Naive thymus-derived CD8-positive, alpha-beta T cell (primary cell): ENCODE results near the gene KLHDC1. TPM values are rescaled to one million over a fixed set of nuclear protein-coding genes. Genes with fewer than 3 reads are reported as not detected.
A peak's percentile ranks its signal among the peaks of the same experiment; 100 is the strongest.
"Not testable (repeated sequence)": the region's sequence is repeated elsewhere in the genome, so short reads cannot be mapped to it uniquely, and the experiment has no call there.

Experiments
- ATAC-seq, 2 donors: fragments of 150-1000 bp; cut with Tn5 transposase in 1 of 2; sonication (Bioruptor Pico), chemical (Tn5 transposase) in 1 of 2; 1 replicate in 1 of 2; 2 replicates in 1 of 2; pipeline ENCODE4 v1.10.0; 2021; ENCODE audit warnings: mild to moderate bottlenecking in 2 of 2, moderate library complexity in 2 of 2
- POLR2A ChIA-PET: fragments of 350-600 bp; sonication (Branson Sonifier 250); formaldehyde crosslinking; loops from one replicate; lab custom pipeline; 2021; ENCODE audit warnings: antibody characterized with exemption; lab: Charles Lee
- DNase-seq, 10 donors: peaks; one replicate each; pipeline versions ENCODE4 v3.0.0 to v3.0.0-alpha.2; 2020 to 2022
- H3K27ac Mint-ChIP-seq, 10 donors: one replicate each; pipeline ENCODE4 v1.8.0; 2020 to 2022; ENCODE audit warnings: mild to moderate bottlenecking in 10 of 10, mixed read lengths in 10 of 10, moderate library complexity in 4 of 10, inconsistent platforms in 1 of 10
- H3K27me3 Mint-ChIP-seq, 5 donors: one replicate each; pipeline ENCODE4 v1.8.0; 2021 to 2022; ENCODE audit warnings: mixed read lengths in 5 of 5
- H3K36me3 Mint-ChIP-seq, 3 donors: one replicate each; pipeline ENCODE4 v1.8.0; 2020 to 2022; ENCODE audit warnings: mixed read lengths in 3 of 3, mild to moderate bottlenecking in 2 of 3, inconsistent platforms in 1 of 3
- H3K4me1 Mint-ChIP-seq, 4 donors: one replicate each; pipeline ENCODE4 v1.8.0; 2021 to 2022; ENCODE audit warnings: mixed read lengths in 4 of 4
- H3K4me3 Mint-ChIP-seq, 10 donors: one replicate each; pipeline ENCODE4 v1.8.0; 2020 to 2022; ENCODE audit warnings: mild to moderate bottlenecking in 10 of 10, mixed read lengths in 10 of 10, moderate library complexity in 6 of 10, inconsistent platforms in 1 of 10
- H3K9me3 Mint-ChIP-seq, 9 donors: one replicate each; pipeline ENCODE4 v1.8.0; 2020 to 2022; ENCODE audit warnings: mixed read lengths in 9 of 9, mild to moderate bottlenecking in 3 of 9, inconsistent platforms in 1 of 9, moderate library complexity in 1 of 9
- polyA plus RNA-seq, 3 donors: library from polyadenylated mRNA; unstranded; fragments of 300-500 nt; fragmentation: Illumina TruSeq; gene quantifications; one replicate each; pipeline ENCODE4 v1.2.3, GENCODE V29; 2021
- total RNA-seq, 8 experiments: library from RNA in 2 of 8; stranded (reverse) in 2 of 8; gene quantifications; one replicate each; pipeline ENCODE4 v1.2.3 and lab custom pipeline; 2021 to 2026

KLHDC1 gene
- 10 to 100 TPM; 18.2 to 19.3 TPM for total RNA-seq
- 1 to 10 TPM; 2.6 to 9.0 (median 3.2) TPM for polyA plus RNA-seq
- 1.9 to 17.8 (median 15.8) reads per million in 6 experiments for total RNA-seq (lab: John Stamatoyannopoulos, UW)

DNA sequence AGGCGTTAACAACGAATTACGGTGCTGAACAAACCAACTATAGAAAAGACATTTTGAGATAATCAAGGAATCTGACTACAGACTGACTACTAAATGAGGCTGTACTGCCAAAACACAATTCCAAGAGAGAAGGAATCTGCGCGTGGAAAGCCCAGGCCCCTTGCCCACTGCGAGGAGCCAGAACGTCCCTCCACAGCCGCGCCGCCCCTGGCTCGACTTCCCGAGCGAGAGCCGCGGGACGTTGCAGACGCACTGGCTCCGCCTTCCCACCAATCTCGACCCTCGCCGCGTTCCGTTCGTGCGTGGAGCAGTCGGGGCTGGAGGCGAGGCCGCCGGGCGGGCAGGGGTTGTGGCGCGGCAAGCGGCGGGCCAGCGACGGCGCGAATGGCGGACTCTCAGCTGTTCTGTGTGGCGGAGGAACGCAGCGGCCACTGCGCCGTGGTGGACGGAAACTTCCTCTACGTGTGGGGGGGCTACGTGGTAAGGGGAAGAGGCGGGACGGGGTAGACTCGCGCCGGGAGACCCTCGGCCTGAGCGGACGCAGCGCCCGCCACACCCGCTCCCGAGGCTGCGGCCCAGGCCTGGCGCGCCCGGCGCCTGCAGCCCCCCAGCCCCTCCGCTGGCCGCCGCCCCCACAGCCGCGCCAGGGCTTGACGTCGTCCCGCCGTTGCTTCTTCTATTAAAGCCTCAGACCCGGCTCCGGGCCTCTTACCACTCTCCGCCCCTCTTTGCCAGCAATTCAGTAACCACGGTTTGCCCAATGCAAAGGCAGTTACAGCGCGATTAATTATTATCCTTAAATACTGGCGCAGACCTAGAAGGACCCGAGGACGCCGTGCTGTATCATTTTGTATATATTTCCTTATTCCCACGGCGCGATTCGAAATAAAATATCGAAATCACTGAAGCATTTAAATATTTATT is at the start of gene KLHDC1:
KLHDC1 (plus strand) TSS at position 310 of the 924 bp plus-strand sequence; CDS start at position 385, 75 bp downstream.
- no peaks in the 10 kb centered on the region for H3K9me3 Mint-ChIP-seq
- DNase-seq, result peak; percentile 67 to 88 (median 78)
- peak within 1 kb of the TSS; percentile 74 to 94 (median 90) for H3K4me3 Mint-ChIP-seq
- H3K27me3 Mint-ChIP-seq, result no peaks in the 10 kb centered on the region
- ATAC-seq, result peak; percentile 87 to 91
- no peaks in the 10 kb centered on the region for H3K36me3 Mint-ChIP-seq
- H3K4me1 Mint-ChIP-seq, result peaks cover 2 to 54% (median 40%) of the 10 kb centered on the region in 4 donors
- POLR2A ChIA-PET, result interaction anchor here (0.6 to 2.7 kb wide), 10 partner anchors 59 to 200 kb away, joined by 3 to 19 read pairs (median 6); partner anchors contain the start of genes ARF6, DNAAF2, KLHDC2 and MGAT2
- peak within 1 kb of the TSS; percentile 66 to 98 (median 93) for H3K27ac Mint-ChIP-seq

GRCh38 chr14:49653508-49653907 is 39.4 kb upstream of the KLHDC1 start:
- no peaks in the 10 kb centered on the region for H3K27me3 Mint-ChIP-seq
- POLR2A ChIA-PET, result no interaction called here
- no peaks in the 10 kb centered on the region for H3K9me3 Mint-ChIP-seq
- H3K36me3 Mint-ChIP-seq, result no peaks in the 10 kb centered on the region
- peak overlapping the region in 1 of 10 donors; percentile 41 for H3K27ac Mint-ChIP-seq
- H3K4me3 Mint-ChIP-seq, result no peak overlapping the region
- ATAC-seq (no peak), DNase-seq (no peak)
- H3K4me1 Mint-ChIP-seq, result peaks cover 0 to 4% (median 1%) of the 10 kb centered on the region in 4 donors

DNA sequence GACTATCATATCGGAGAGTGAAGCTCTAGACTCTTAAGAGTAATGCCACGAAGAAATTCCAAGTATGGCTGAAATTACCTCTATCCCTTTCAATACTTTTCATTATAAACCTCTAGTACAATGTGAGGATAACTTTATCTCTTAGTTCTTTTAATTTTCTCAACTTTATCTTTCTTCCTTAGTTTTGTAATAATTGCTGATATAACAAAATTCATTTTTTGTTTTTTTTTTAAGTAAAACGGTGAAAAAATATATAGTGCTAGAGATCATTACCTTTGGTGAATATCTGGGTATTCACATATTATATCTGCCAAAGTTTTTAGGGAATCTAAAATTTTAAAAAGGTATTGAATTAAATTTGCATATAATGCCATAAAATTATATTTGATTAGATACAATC is 38.4 kb upstream of the KLHDC1 start:
- H3K4me1 Mint-ChIP-seq, result peaks cover 0 to 4% (median 1%) of the 10 kb centered on the region in 4 donors
- DNase-seq, result no peak
- no peaks in the 10 kb centered on the region for H3K9me3 Mint-ChIP-seq
- H3K36me3 Mint-ChIP-seq, result no peaks in the 10 kb centered on the region
- POLR2A ChIA-PET, result no interaction called here
- ATAC-seq, result no peak
- H3K27ac Mint-ChIP-seq, result no peak overlapping the region
- H3K27me3 Mint-ChIP-seq, result no peaks in the 10 kb centered on the region
- no peak overlapping the region for H3K4me3 Mint-ChIP-seq

DNA sequence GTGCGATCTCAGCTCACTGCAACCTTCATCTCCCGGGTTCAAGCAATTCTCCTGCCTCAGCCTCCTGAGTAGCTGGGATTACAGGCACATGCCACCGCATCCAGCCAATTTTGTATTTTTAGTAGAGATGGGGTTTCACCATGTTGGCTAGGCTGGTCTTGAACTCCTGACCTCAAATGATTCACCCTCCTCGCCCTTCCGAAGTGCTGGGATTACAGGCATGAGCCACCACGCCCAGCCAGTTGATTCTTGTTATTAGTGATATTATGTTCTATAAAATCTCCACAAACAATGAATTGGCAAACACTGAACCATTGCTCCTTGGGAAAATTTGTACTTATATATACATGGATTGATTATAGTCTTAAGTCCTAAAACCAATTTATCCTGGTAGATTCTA is 35.4 kb upstream of the KLHDC1 start:
- POLR2A ChIA-PET, H3K9me3 Mint-ChIP-seq, DNase-seq, H3K4me1 Mint-ChIP-seq, ATAC-seq, H3K4me3 Mint-ChIP-seq, H3K36me3 Mint-ChIP-seq, H3K27me3 Mint-ChIP-seq: not testable (repeated sequence)
- peak overlapping the region in 1 of 10 donors; percentile 37 for H3K27ac Mint-ChIP-seq

DNA sequence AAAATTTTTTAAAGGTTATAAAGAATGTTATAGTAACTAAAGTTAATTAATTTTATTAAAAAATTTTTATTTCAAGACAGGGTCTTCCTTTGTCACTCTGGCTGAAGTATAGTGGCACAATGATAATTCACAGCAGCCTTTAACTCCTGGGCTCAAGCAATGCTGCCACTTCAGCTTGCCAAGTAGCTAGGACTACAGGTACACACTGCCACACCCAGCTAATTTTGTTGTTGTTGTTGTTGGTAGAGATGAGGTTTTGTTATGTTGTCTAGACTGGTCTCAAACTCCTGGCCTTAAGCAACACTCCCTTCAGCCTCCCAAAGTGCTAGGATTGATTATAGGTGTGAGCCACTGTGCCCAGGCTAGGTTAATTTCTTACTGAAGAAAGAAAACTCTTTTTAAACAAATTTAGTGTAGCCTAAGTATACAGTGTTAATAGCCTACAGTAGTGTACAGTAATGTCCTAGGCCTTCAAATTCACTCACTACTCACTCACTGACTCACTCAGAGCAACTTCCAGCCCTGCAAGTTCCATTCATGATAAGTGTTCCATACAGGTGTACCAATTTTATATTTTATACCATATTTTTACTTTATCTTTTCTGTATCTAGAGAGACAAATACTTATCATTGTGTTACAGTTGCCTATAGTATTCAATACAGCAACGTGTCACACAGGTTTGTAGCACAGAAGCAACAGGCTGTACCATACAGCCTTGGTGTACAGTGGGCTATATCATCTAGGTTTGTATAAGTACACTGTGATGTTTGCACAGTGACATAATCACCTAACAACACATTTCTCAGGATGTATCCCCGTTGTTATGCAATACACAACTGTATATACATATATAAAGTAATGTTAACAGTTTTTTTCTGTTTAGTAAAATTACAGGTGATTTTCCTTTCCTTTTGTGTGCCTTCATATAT is 33.1 kb upstream of the KLHDC1 start:
- Mint-ChIP-seq H3K36me3 (no peaks in the 10 kb centered on the region), H3K4me3 (no peak overlapping the region), H3K27me3 (no peaks in the 10 kb centered on the region), H3K4me1 (no peaks in the 10 kb centered on the region), H3K27ac (peak overlapping the region in 1 of 10 donors; percentile 35), H3K9me3 (no peaks in the 10 kb centered on the region)
- ATAC-seq, result no peak
- DNase-seq, result no peak
- POLR2A ChIA-PET, result no interaction called here

GRCh38 chr14:49670475-49670874 is 22.4 kb upstream of the KLHDC1 start:
- no peak overlapping the region for H3K27ac Mint-ChIP-seq

DNA sequence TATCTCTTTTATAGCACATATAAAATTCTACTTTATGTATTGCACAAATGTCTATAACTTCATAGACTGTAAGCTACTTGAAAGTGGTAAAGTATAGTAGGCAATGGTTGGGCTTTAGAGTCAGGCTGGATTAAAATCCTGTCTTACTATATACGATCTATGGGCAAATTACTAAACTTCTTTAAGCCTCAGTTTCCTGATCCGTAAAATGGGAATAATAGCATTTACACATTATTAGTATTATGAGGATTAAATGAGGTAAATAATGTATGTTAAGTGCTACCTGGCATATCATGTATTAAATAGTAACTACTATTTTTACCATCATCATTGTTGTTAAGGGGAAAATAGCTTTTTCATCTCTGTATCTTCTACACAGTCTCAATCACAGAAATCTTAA is 19.3 kb upstream of the KLHDC1 start:
- peaks cover 0 to 6% (median 0%) of the 10 kb centered on the region in 3 donors for H3K36me3 Mint-ChIP-seq
- no peak for ATAC-seq
- H3K4me1 Mint-ChIP-seq, result peaks cover 0 to 4% (median 0%) of the 10 kb centered on the region in 4 donors
- no peak overlapping the region for H3K27ac Mint-ChIP-seq
- POLR2A ChIA-PET, result no interaction called here
- DNase-seq, result no peak
- H3K9me3 Mint-ChIP-seq, result peaks cover 0 to 4% (median 0%) of the 10 kb centered on the region in 9 donors
- H3K4me3 Mint-ChIP-seq, result no peak overlapping the region
- H3K27me3 Mint-ChIP-seq, result peaks cover 0 to 3% (median 0%) of the 10 kb centered on the region in 5 donors

More at GRCh38 chr14:49670475-49670874, 22.4 kb upstream of the KLHDC1 start:
- Mint-ChIP-seq H3K9me3 (peaks cover 0 to 4% (median 0%) of the 10 kb centered on the region in 9 donors), H3K4me3 (no peak overlapping the region), H3K27me3 (peaks cover 0 to 3% (median 0%) of the 10 kb centered on the region in 5 donors), H3K36me3 (peaks cover 0 to 6% (median 0%) of the 10 kb centered on the region in 3 donors), H3K4me1 (peaks cover 0 to 4% (median 0%) of the 10 kb centered on the region in 4 donors)
- DNase-seq (no peak), ATAC-seq (no peak)
- POLR2A ChIA-PET, result interaction anchor here (0.6 kb wide), 1 partner anchor 22 kb away, joined by 4 read pairs; no protein-coding TSS in a partner anchor

- no peak for DNase-seq
- POLR2A ChIA-PET, result no interaction called here
- peaks cover 0 to 3% (median 3%) of the 10 kb centered on the region in 3 donors for H3K36me3 Mint-ChIP-seq
- peak in 1 of 2 donors; percentile 38 for ATAC-seq
- H3K4me1 Mint-ChIP-seq, result peaks cover 0 to 4% (median 0%) of the 10 kb centered on the region in 4 donors
- H3K27ac Mint-ChIP-seq, result no peak overlapping the region
- peaks cover 0 to 4% (median 0%) of the 10 kb centered on the region in 9 donors for H3K9me3 Mint-ChIP-seq
- peaks cover 0 to 3% (median 0%) of the 10 kb centered on the region in 5 donors for H3K27me3 Mint-ChIP-seq
- H3K4me3 Mint-ChIP-seq, result no peak overlapping the region
Measured at GRCh38 chr14:49677643-49678042, 15.3 kb upstream of the KLHDC1 start.

GRCh38 chr14:49679271-49679670 is 13.6 kb upstream of the KLHDC1 start:
- Mint-ChIP-seq H3K36me3 (peaks cover 0 to 3% (median 3%) of the 10 kb centered on the region in 3 donors), H3K27me3 (no peaks in the 10 kb centered on the region), H3K27ac (no peak overlapping the region), H3K4me3 (no peak overlapping the region), H3K9me3 (peaks cover 0 to under 1% (median 0%) of the 10 kb centered on the region in 9 donors), H3K4me1 (no peaks in the 10 kb centered on the region)
- POLR2A ChIA-PET, result no interaction called here
- DNase-seq, result no peak
- ATAC-seq, result no peak

- no peak for ATAC-seq
- POLR2A ChIA-PET, result interaction anchor here (2.6 kb wide), 1 partner anchor 81 kb away, joined by 19 read pairs; the partner anchor contains the start of gene KLHDC2
- Mint-ChIP-seq H3K9me3 (no peaks in the 10 kb centered on the region), H3K36me3 (no peaks in the 10 kb centered on the region), H3K27ac (peak overlapping the region in 2 of 10 donors; percentile 40 to 41), H3K4me3 (peak overlapping the region in 7 of 10 donors; percentile 10 to 86 (median 56)), H3K4me1 (peaks cover 0 to 19% (median 11%) of the 10 kb centered on the region in 4 donors), H3K27me3 (no peaks in the 10 kb centered on the region)
- DNase-seq, result no peak
Measured at GRCh38 chr14:49686425-49686824, 6.5 kb upstream of the KLHDC1 start.

GRCh38 chr14:49687942-49688700 is 4.8 kb upstream of the KLHDC1 start, which contains the start of gene POLE2:
TSS of gene POLE2 (minus strand) at chr14:49688214. CDS start at chr14:49688203, 11 bp downstream.
- Mint-ChIP-seq H3K27ac (peak within 1 kb of the TSS; percentile 83 to 94 (median 88)), H3K36me3 (no peaks in the 10 kb centered on the region), H3K4me3 (peak within 1 kb of the TSS; percentile 83 to 91 (median 88)), H3K9me3 (no peaks in the 10 kb centered on the region), H3K4me1 (peaks cover 2 to 32% (median 19%) of the 10 kb centered on the region in 4 donors), H3K27me3 (no peaks in the 10 kb centered on the region)
- ATAC-seq (peak; percentile 73 to 81), DNase-seq (peak; percentile 45 to 81 (median 67))
- POLR2A ChIA-PET, result interaction anchor here (0.6 to 2.6 kb wide), 5 partner anchors 32 to 89 kb away, joined by 3 to 19 read pairs (median 5); partner anchors contain the start of genes DNAAF2, KLHDC2, LRR1 and MGAT2
